Measurements from ENCODE around the gene FBXO8. TPM values are rescaled to one million over a fixed set of nuclear protein-coding genes. Genes with fewer than 3 reads are reported as not detected.

Gene FBXO8
- total and polyA plus RNA-seq, 11 donors: 14.3 to 38.5 (median 25.9) TPM

DNA sequence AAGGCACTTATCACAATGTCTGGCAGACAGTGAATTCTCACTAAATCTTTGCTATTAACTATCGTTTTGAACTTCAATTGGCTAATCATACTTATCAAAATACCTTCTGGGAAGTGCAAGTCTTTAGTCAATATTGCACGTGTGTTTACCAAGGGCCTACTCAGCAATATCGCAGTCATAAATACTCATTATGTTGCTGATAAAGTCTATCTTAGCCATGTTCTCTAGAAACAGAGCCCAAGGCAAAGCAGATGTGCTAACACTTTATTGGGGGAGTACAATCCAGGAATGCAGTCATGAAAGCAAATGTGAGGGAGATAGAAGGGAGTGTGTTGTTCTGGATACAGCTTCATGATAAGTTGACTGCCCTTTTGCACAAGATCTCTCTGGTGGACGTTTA, 90.5 kb downstream of the FBXO8 start:
- ATAC-seq (no peak), DNase-seq (no peak)
- Histone ChIP-seq H3K27me3 (peaks cover 0 to 22% (median 0%) of the 10 kb centered on the region in 9 donors), H3K36me3 (no peaks in the 10 kb centered on the region), H3K4me1 (no peaks in the 10 kb centered on the region), H3K9me3 (peaks cover 0 to 3% (median 0%) of the 10 kb centered on the region in 12 donors), H3K27ac (no peak overlapping the region), H3K4me3 (no peak overlapping the region)
- intact Hi-C loops (cut with DNase I): no loop called here
- no peak for TF ChIP-seq POLR2A (IDR thresholded peaks at IDR 0.05)
- TF ChIP-seq, protein P1, sequence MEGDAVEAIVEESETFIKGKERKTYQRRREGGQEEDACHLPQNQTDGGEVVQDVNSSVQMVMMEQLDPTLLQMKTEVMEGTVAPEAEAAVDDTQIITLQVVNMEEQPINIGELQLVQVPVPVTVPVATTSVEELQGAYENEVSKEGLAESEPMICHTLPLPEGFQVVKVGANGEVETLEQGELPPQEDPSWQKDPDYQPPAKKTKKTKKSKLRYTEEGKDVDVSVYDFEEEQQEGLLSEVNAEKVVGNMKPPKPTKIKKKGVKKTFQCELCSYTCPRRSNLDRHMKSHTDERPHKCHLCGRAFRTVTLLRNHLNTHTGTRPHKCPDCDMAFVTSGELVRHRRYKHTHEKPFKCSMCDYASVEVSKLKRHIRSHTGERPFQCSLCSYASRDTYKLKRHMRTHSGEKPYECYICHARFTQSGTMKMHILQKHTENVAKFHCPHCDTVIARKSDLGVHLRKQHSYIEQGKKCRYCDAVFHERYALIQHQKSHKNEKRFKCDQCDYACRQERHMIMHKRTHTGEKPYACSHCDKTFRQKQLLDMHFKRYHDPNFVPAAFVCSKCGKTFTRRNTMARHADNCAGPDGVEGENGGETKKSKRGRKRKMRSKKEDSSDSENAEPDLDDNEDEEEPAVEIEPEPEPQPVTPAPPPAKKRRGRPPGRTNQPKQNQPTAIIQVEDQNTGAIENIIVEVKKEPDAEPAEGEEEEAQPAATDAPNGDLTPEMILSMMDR (IDR thresholded peaks at IDR 0.05): no peak
- WGBS, 4 donors: 72 to 75% (median 73%) methylated on average over 4 of the region's 4 CpGs

DNA sequence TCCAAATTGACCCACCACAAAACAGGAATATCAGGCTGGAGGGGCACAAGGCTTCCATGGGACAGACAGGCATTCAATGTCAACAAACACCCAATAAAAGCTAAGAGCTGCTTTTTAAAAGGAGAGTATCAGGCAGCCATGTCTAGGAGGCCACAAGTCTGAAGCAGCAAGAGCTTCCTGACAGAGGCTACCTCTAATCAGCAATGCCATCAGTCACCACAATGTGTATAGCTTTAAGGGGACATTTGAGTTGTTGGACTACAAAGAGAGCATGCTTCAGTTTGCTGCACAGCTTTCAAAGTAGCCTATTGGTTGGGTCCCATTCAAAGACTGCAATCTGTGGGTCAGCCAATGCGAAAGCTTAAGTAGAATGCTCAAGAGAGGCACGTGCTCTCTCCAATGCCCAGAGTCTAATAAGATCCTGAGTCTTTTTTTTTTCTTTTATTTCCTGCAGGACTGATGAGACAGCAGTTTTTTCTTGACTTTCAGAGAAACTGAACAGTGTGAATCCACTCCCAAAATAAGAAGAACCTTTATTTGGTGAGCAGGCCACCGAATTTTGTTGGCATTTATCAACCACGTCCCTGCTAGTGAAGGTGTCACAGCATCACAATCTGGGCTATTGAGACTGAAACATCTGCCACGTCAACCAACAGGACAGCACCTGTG, 92.5 kb downstream of the FBXO8 start:
- Histone ChIP-seq H3K27me3 (peaks cover 0 to 15% (median 0%) of the 10 kb centered on the region in 9 donors), H3K27ac (no peak overlapping the region), H3K4me3 (no peak overlapping the region), H3K4me1 (no peaks in the 10 kb centered on the region), H3K36me3 (no peaks in the 10 kb centered on the region), H3K9me3 (peaks cover 0 to 3% (median 0%) of the 10 kb centered on the region in 12 donors)
- ATAC-seq: no peak
- intact Hi-C loops (cut with DNase I): no loop called here
- 79 to 89% (median 83%) methylated on average over 5 of the region's 5 CpGs for WGBS, 4 donors
- no peak for DNase-seq
- no peak for TF ChIP-seq POLR2A (IDR thresholded peaks at IDR 0.05)
- TF ChIP-seq, protein P1 (IDR thresholded peaks at IDR 0.05): no peak

DNA sequence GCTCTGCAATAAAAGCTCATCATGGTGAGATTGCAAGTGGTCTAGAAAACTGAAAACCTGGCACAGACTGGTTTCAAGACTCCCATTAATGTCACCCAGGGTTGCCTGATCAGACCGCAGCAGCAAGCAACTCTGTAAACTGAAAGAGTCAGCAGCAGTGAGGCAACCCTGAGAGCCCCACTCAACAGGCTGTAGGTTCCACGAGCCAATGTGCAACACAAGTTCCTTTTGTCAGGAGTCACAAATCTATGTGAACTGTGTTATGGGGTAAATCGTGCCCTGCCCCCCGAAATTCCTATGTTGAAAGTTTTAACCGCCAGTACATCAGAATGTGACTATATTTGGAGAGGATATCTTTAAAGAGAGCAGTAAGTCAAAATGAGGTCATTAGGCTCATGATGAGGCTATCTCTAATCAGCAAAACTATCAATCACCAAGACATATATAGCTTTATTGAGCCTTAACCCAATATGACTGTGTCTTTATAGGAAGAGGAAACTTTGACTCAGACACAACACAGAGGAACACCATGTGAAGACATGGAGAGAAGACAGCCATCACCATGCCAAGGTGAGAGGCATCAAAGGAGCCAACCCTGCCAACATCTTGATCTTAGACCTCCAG, 94.0 kb downstream of the FBXO8 start:
- Histone ChIP-seq H3K27ac (no peak overlapping the region), H3K4me3 (no peak overlapping the region), H3K36me3 (no peaks in the 10 kb centered on the region), H3K4me1 (no peaks in the 10 kb centered on the region), H3K9me3 (no peaks in the 10 kb centered on the region), H3K27me3 (peaks cover 0 to 10% (median 0%) of the 10 kb centered on the region in 9 donors)
- intact Hi-C loops (cut with DNase I): no loop called here
- 64 to 83% (median 71%) methylated on average over 5 of the region's 5 CpGs for WGBS, 4 donors
- DNase-seq (no peak), ATAC-seq (no peak)
- TF ChIP-seq, protein P1 (IDR thresholded peaks at IDR 0.05): no peak
- TF ChIP-seq POLR2A (IDR thresholded peaks at IDR 0.05): no peak

Other genes with a start within 250 kb of the FBXO8 start
- gene CEP44, start 244 bp upstream of the FBXO8 start, total RNA-seq: 10 to 100 TPM in 4 of 9 donors, 1 to 10 TPM in 5; 5.2 to 17.6 (median 9.7) TPM
- gene CEP44, start 244 bp upstream of the FBXO8 start, polyA plus RNA-seq: 1 to 10 TPM; 6.0 to 6.9 TPM
- gene HPGD, start 238.8 kb upstream of the FBXO8 start, total RNA-seq: 1 to 10 TPM in 4 of 9 donors, under 1 TPM in 5; 0.29 to 4.7 (median 0.91) TPM
- 1 to 10 TPM in 1 of 2 donors, under 1 TPM in 1; 0.43 to 1.5 TPM for gene HPGD, start 238.8 kb upstream of the FBXO8 start, polyA plus RNA-seq